ENCODE results near the gene ITGB8.
"Not testable (repeated sequence)": the region's sequence is repeated elsewhere in the genome, so short reads cannot be mapped to it uniquely, and the experiment has no call there.

The ITGB8 gene

DNA sequence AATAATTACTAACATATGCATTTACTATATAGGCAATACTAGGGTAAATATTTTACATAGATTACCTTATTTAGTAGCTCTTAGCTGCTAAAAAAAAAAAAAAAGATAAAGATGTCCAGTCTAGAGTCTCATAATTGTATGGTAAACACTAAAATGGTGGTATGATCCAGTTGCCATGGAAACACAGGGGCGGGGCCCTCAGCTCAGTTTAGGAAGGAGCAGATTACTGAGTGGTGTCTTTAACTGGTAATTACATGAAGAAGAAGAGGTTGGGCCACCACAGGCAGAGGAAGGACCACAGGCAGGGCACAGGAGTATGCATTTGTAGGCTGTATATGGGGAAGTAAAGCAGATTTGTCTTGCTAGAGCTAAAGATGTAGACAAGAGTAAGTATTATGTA, 43.7 kb downstream of the ITGB8 start:
- TF ChIP-seq, protein P1, sequence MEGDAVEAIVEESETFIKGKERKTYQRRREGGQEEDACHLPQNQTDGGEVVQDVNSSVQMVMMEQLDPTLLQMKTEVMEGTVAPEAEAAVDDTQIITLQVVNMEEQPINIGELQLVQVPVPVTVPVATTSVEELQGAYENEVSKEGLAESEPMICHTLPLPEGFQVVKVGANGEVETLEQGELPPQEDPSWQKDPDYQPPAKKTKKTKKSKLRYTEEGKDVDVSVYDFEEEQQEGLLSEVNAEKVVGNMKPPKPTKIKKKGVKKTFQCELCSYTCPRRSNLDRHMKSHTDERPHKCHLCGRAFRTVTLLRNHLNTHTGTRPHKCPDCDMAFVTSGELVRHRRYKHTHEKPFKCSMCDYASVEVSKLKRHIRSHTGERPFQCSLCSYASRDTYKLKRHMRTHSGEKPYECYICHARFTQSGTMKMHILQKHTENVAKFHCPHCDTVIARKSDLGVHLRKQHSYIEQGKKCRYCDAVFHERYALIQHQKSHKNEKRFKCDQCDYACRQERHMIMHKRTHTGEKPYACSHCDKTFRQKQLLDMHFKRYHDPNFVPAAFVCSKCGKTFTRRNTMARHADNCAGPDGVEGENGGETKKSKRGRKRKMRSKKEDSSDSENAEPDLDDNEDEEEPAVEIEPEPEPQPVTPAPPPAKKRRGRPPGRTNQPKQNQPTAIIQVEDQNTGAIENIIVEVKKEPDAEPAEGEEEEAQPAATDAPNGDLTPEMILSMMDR (IDR thresholded peaks at IDR 0.05; ENCODE audit: borderline replicate concordance, insufficient read depth, low read depth, low read length) = no peak
- no peak overlapping the region for H3K4me3 ChIP-seq (ENCODE audit: low read depth, low read length)

DNA sequence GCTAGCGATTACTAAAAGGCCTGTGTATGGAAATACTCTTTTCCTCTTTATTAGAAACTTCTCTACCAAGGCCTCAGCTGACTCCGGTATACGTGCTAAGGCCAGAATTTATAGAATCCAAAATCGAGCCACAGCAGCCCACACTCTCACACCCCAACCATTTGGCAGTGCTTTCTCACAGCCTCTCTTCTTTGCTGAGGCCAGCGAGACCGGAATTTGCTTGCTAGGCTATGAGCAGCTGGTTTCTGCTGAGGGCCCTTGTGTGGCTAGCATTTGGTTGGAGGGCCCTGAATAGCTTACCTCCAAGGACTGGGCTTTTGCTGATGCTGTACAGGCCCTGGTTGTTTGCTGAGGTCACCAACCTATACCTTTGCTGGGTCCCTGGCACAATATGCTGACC, 46.1 kb downstream of the ITGB8 start:
- H3K4me3 ChIP-seq (ENCODE audit: low read depth, low read length) = no peak overlapping the region
- TF ChIP-seq, protein P1 (IDR thresholded peaks at IDR 0.05; ENCODE audit: borderline replicate concordance, insufficient read depth, low read depth, low read length) = no peak

DNA sequence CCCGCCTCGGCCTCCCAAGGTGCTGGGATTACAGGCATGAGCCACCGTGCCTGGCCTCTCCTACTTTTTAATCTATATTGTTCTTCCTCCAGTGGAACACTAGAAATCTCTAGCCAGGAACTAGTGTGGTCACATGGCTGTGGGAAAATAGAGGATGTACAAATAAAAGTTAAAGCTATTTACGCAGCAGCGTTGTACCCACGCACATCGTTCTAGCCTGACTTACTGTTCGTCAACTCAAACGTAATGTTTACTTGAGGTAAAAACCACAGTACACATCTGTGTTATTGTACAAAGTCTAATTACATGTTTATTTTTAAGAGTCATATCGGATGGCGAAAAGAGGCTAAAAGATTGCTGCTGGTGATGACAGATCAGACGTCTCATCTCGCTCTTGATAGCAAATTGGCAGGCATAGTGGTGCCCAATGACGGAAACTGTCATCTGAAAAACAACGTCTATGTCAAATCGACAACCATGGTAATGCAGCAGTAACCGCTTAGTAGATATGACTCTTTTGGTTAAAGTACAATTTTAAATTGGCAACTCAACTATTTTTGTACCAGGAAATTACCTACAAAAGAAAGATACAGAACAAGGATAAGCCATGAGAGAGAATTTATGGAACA, 50.8 kb downstream of the ITGB8 start:
- H3K4me3 ChIP-seq (ENCODE audit: low read depth, low read length) = no peak overlapping the region
- TF ChIP-seq, protein P1 (IDR thresholded peaks at IDR 0.05; ENCODE audit: borderline replicate concordance, insufficient read depth, low read depth, low read length) = no peak

DNA sequence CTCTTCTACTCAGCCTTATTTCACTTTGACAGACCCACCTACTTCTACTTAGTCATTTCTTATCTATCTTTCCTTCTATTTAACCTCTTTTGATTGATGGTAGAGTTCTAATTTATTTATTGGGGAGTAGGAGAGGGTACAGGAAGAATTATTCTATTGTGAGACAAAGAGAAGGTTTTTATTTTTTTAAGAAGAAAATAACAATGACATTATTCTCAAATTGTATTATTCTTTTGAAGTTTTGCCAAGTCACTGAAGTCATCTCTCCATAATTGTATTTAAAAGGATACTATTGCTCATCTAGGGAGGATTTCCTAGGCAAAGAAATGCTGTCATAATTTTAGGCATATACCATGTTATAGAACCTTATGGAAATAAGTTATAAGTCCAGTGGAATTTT, 52.7 kb downstream of the ITGB8 start:
- no peak overlapping the region for H3K4me3 ChIP-seq (ENCODE audit: low read depth, low read length)
- TF ChIP-seq, protein P1 (IDR thresholded peaks at IDR 0.05; ENCODE audit: borderline replicate concordance, insufficient read depth, low read depth, low read length) = no peak

DNA sequence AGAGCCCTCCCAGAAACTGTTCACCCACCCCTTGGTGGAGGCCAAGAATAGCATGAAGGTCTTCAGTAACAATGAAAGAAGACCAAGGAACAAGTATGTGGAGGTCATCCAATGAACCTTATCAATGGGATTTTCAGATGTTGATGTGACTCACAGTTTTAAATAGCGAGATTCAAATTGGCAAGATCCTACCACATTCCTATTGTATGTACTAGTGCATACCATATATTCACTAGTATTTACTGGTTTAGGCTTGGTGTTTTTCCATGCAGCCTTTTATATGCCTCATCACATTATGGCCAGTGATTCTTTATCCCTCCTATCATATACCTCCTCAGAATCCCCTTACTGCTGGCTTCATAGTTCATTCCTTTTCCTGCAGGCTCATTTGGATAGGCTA, 54.4 kb downstream of the ITGB8 start:
- H3K4me3 ChIP-seq (ENCODE audit: low read depth, low read length) = no peak overlapping the region
- TF ChIP-seq, protein P1 (IDR thresholded peaks at IDR 0.05; ENCODE audit: borderline replicate concordance, insufficient read depth, low read depth, low read length) = no peak

DNA sequence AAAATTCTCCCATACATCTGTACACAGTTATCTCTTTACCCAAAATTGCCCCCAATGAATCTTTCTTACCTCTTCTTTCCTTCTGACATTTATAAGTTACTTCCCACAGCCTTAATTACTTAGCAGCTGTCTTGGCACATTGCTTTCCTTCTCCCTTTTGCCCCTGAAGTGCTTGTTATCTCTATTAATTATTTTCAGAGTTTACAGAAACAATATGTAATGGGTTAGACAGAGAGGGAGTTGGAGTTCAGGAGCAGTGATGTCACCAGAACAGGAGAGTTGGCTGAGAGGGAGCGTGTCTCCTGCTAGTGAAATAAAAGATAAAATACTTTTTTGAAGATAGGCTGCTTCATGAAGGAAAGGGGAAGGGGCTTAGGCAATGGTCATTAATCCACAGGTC, 57.4 kb downstream of the ITGB8 start:
- TF ChIP-seq, protein P1 (IDR thresholded peaks at IDR 0.05; ENCODE audit: borderline replicate concordance, insufficient read depth, low read depth, low read length) = no peak
- no peak overlapping the region for H3K4me3 ChIP-seq (ENCODE audit: low read depth, low read length)

DNA sequence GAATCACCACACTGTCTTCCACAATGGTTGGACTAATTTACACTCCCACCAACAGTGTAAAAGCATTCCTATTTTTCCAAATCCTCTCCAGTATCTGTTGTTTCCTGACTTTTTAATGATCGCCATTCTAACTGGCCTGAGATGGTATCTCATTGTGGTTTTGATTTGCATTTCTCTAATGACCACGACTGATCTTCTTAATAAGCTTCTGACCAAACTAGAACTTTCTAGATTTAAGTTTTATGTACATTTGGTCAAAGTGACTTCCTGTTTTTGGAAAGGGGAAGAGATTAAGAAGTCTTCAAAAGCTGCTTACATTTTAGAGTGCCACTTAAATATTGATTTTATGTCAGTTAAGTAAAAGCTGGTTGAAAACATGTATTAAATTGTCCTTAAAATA, 58.5 kb downstream of the ITGB8 start:
- H3K4me3 ChIP-seq (ENCODE audit: low read depth, low read length) = not testable (repeated sequence)

Data from GM12875 (cell line).